Measurements from ENCODE around the gene MYO18B. TPM values are rescaled to one million over a fixed set of nuclear protein-coding genes. Genes with fewer than 3 reads are reported as not detected.

Gene MYO18B
- total and polyA plus RNA-seq, 2 of the 8 experiments (the other 6 are each of a cell fraction or from before 2014, with no cell fraction given) = 0.62 to 0.78 TPM

DNA sequence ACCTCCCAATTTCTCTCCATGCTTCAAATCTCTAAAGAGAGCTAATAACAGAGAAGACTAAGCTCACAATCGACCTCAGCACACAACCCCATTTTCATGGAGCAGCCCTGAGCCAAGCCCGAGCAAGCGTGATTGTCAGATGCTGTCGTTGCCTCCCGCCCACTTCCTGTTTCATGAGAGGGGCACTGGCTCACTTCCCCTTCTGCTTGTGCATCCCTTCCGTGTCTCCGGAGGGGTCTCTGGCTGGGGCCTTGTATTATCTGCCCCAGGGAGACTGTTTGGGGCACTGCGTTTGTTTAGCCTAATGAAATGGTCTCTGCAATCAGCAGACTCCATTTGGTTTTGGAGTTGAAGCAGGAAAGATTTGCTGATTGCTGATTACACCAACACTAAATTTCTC is 246.0 kb downstream of the MYO18B start:
- H2BK5ac ChIP-seq (ENCODE audit: low read depth, low read length) = no peak overlapping the region
- H2AK5ac ChIP-seq (ENCODE audit: low read depth, low read length) = no peak overlapping the region
- H3K9ac ChIP-seq (replicated peaks in 1 of 4; ENCODE audit: extremely low read depth in 1 of 4, low read depth in 3 of 4, low read length in 3 of 4) = no peak overlapping the region
- ChIA-PET CTCF (ENCODE audit: partially characterized antibody) (no interaction called here), POLR2A (ENCODE audit: partially characterized antibody) (no interaction called here)
- H3K79me2 ChIP-seq (ENCODE audit: control insufficient read depth in 1 of 2, insufficient read depth in 2 of 2, low read length in 2 of 2) = no peaks in the 10 kb centered on the region
- H3K23me2 ChIP-seq (ENCODE audit: low read depth, low read length) = no peaks in the 10 kb centered on the region
- H3K79me1 ChIP-seq (ENCODE audit: low read depth, low read length) = no peaks in the 10 kb centered on the region
- H4K5ac ChIP-seq (ENCODE audit: insufficient read length, low read depth, low read length) = no peak overlapping the region
- H3K36me3 ChIP-seq (ENCODE audit: control insufficient read depth in 2 of 4, insufficient read depth in 4 of 4, low read length in 3 of 4) = no peaks in the 10 kb centered on the region
- no peaks in the 10 kb centered on the region for H4K20me1 ChIP-seq (replicated peaks in 1 of 2; ENCODE audit: control insufficient read depth in 1 of 2, insufficient read depth in 2 of 2, low read length in 2 of 2)
- H3K4ac ChIP-seq (replicated peaks; ENCODE audit: insufficient read length, low read depth, low read length) = no peak overlapping the region
- H3K9me3 ChIP-seq (ENCODE audit: insufficient read depth in 2 of 2, low read depth in 1 of 2, low read length in 1 of 2) = no peaks in the 10 kb centered on the region
- H3K27me3 ChIP-seq (replicated peaks in 1 of 4; ENCODE audit: control insufficient read depth in 3 of 4, extremely low read depth in 1 of 4, insufficient read depth in 3 of 4, low read length in 3 of 4) = no peaks in the 10 kb centered on the region
- no peak overlapping the region for H3K23ac ChIP-seq (ENCODE audit: insufficient read length)
- H2BK20ac ChIP-seq (ENCODE audit: low read length) = no peak overlapping the region
- no peak overlapping the region for H3K4me2 ChIP-seq (ENCODE audit: insufficient read depth in 1 of 2, low read depth in 2 of 2, low read length in 2 of 2)
- no peak overlapping the region for H2BK12ac ChIP-seq (ENCODE audit: low read depth, low read length)
- H4K8ac ChIP-seq (ENCODE audit: extremely low read depth, insufficient read depth, low read length) = no peak overlapping the region
- 79% methylated on average over 8 of the region's 8 CpGs; no CpG with 5 or more reads in 1 of the 2 experiments for WGBS, 2 experiments (ENCODE audit: extremely low coverage in 1 of 2, insufficient coverage in 1 of 2, insufficient read length in 1 of 2, insufficient replicate concordance in 2 of 2, low coverage in 1 of 2, low lambda C conversion rate in 2 of 2, missing lambda C conversion rate in 1 of 2)
- no peak overlapping the region for H3K18ac ChIP-seq (ENCODE audit: extremely low read depth, low read length)
- no peak overlapping the region for H3K27ac ChIP-seq (ENCODE audit: low read depth, low read length)
- no peaks in the 10 kb centered on the region for H3K4me1 ChIP-seq (replicated peaks in 1 of 4; ENCODE audit: control insufficient read depth in 3 of 4, insufficient read depth in 4 of 4, low read length in 3 of 4)
- no peak overlapping the region for H3K56ac ChIP-seq (replicated peaks; ENCODE audit: insufficient read length, low read depth, low read length)
- DNase-seq (ENCODE audit: low read depth in 1 of 2, low spot score in 2 of 2) = no peak
- no peak overlapping the region for H3K14ac ChIP-seq (ENCODE audit: insufficient read length)
- H2BK120ac ChIP-seq (replicated peaks; ENCODE audit: low read depth, low read length) = no peak overlapping the region
- H4K91ac ChIP-seq (replicated peaks; ENCODE audit: insufficient read length, low read length) = no peak overlapping the region
- H3K4me3 ChIP-seq (ENCODE audit: extremely low read depth in 1 of 4, insufficient read depth in 2 of 4, low read depth in 3 of 4, low read length in 4 of 4) = no peak overlapping the region
- no peak overlapping the region for H2AFZ ChIP-seq (ENCODE audit: low read length)
- no peak overlapping the region for H2BK15ac ChIP-seq (ENCODE audit: low read length)
- no peak for FAIRE-seq
- TF ChIP-seq MAFK (IDR thresholded peaks at IDR 0.05; ENCODE audit: low read depth, low read length) (no peak), CBX8 (IDR thresholded peaks at IDR 0.05; ENCODE audit: borderline replicate concordance, low read depth, low read length) (no peak), NANOG (IDR thresholded peaks at IDR 0.05; ENCODE audit: insufficient read depth, low read depth, low read length, poor library complexity, severe bottlenecking) (no peak), TAF7 (optimal IDR thresholded peaks at IDR 0.05; ENCODE audit: borderline replicate concordance, low read depth, low read length) (no peak)
